Measurements from ENCODE around the gene BRINP2. TPM values are rescaled to one million over a fixed set of nuclear protein-coding genes. Genes with fewer than 3 reads are reported as not detected.

The BRINP2 gene
- total RNA-seq, 1 experiment from 2014 or later: 0.24 TPM

GRCh38 chr1:177208920-177209319, 38.2 kb downstream of the BRINP2 start:
- ATAC-seq (no peak; the same call in 1 of the 2 replicates), DNase-seq (ENCODE audit: low spot score) (no peak)
- Mint-ChIP-seq H3K4me1 (no peaks in the 10 kb centered on the region), H3K27ac (no peak overlapping the region), H3K4me3 (no peak overlapping the region), H3K27me3 (ENCODE audit: low read depth) (peaks cover 54% of the 10 kb centered on the region), H3K36me3 (no peaks in the 10 kb centered on the region), H3K9me3 (no peaks in the 10 kb centered on the region)
- TF ChIP-seq TEAD4 (CRISPR knock-in tag; IDR thresholded peaks at IDR 0.05) (no peak), SOX15 (CRISPR knock-in tag; IDR thresholded peaks at IDR 0.05) (no peak), ZNF219 (CRISPR knock-in tag; IDR thresholded peaks at IDR 0.05; ENCODE audit: borderline replicate concordance) (no peak), JUN (CRISPR knock-in tag; IDR thresholded peaks at IDR 0.05) (no peak), SMAD3 (CRISPR knock-in tag; IDR thresholded peaks at IDR 0.05; ENCODE audit: borderline replicate concordance) (no peak), RELA (CRISPR knock-in tag; IDR thresholded peaks at IDR 0.05; ENCODE audit: borderline replicate concordance) (no peak), ATF2 (CRISPR knock-in tag; IDR thresholded peaks at IDR 0.05; ENCODE audit: borderline replicate concordance, low read depth) (no peak)
- TF ChIP-seq, protein P1, sequence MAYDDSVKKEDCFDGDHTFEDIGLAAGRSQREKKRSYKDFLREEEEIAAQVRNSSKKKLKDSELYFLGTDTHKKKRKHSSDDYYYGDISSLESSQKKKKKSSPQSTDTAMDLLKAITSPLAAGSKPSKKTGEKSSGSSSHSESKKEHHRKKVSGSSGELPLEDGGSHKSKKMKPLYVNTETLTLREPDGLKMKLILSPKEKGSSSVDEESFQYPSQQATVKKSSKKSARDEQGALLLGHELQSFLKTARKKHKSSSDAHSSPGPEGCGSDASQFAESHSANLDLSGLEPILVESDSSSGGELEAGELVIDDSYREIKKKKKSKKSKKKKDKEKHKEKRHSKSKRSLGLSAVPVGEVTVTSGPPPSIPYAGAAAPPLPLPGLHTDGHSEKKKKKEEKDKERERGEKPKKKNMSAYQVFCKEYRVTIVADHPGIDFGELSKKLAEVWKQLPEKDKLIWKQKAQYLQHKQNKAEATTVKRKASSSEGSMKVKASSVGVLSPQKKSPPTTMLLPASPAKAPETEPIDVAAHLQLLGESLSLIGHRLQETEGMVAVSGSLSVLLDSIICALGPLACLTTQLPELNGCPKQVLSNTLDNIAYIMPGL (CRISPR knock-in tag; IDR thresholded peaks at IDR 0.05): no peak
- ChIA-PET CTCF (no interaction called here), POLR2A (no interaction called here)

DNA sequence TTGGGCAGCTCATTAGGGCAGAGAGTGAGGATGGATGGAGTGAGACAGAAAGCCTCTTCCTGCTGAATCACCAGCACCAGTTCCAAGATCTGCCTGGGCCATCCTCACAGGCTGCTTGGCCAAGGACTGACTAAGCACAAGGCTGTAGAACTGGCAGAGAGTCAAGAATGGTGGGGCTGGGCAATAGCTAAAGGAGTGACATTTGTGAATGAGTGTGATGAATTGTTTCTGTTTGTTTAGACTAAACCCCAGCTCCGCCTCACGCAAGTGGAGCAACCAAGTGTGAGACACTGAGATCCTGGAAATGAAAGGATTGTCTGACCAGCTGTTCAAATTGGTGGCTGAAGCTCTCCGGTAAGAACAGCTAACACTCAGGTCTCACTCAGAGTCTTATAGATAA, 38.6 kb downstream of the BRINP2 start:
- Mint-ChIP-seq H3K4me3 (no peak overlapping the region), H3K4me1 (no peaks in the 10 kb centered on the region), H3K36me3 (no peaks in the 10 kb centered on the region), H3K27me3 (ENCODE audit: low read depth) (peaks cover 52% of the 10 kb centered on the region), H3K9me3 (no peaks in the 10 kb centered on the region), H3K27ac (no peak overlapping the region)
- DNase-seq (ENCODE audit: low spot score) (no peak), ATAC-seq (no peak; the same call in 1 of the 2 replicates)
- POLR2A ChIA-PET: no interaction called here
- TF ChIP-seq, protein P2, sequence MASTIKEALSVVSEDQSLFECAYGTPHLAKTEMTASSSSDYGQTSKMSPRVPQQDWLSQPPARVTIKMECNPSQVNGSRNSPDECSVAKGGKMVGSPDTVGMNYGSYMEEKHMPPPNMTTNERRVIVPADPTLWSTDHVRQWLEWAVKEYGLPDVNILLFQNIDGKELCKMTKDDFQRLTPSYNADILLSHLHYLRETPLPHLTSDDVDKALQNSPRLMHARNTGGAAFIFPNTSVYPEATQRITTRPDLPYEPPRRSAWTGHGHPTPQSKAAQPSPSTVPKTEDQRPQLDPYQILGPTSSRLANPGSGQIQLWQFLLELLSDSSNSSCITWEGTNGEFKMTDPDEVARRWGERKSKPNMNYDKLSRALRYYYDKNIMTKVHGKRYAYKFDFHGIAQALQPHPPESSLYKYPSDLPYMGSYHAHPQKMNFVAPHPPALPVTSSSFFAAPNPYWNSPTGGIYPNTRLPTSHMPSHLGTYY (CRISPR knock-in tag; IDR thresholded peaks at IDR 0.05): no peak
- TF ChIP-seq, protein P3, sequence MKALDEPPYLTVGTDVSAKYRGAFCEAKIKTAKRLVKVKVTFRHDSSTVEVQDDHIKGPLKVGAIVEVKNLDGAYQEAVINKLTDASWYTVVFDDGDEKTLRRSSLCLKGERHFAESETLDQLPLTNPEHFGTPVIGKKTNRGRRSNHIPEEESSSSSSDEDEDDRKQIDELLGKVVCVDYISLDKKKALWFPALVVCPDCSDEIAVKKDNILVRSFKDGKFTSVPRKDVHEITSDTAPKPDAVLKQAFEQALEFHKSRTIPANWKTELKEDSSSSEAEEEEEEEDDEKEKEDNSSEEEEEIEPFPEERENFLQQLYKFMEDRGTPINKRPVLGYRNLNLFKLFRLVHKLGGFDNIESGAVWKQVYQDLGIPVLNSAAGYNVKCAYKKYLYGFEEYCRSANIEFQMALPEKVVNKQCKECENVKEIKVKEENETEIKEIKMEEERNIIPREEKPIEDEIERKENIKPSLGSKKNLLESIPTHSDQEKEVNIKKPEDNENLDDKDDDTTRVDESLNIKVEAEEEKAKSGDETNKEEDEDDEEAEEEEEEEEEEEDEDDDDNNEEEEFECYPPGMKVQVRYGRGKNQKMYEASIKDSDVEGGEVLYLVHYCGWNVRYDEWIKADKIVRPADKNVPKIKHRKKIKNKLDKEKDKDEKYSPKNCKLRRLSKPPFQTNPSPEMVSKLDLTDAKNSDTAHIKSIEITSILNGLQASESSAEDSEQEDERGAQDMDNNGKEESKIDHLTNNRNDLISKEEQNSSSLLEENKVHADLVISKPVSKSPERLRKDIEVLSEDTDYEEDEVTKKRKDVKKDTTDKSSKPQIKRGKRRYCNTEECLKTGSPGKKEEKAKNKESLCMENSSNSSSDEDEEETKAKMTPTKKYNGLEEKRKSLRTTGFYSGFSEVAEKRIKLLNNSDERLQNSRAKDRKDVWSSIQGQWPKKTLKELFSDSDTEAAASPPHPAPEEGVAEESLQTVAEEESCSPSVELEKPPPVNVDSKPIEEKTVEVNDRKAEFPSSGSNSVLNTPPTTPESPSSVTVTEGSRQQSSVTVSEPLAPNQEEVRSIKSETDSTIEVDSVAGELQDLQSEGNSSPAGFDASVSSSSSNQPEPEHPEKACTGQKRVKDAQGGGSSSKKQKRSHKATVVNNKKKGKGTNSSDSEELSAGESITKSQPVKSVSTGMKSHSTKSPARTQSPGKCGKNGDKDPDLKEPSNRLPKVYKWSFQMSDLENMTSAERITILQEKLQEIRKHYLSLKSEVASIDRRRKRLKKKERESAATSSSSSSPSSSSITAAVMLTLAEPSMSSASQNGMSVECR (CRISPR knock-in tag; IDR thresholded peaks at IDR 0.05; ENCODE audit: borderline replicate concordance): no peak
- no peak for TF ChIP-seq E2F4 (CRISPR knock-in tag; IDR thresholded peaks at IDR 0.05; ENCODE audit: borderline replicate concordance, low read depth)
- TF ChIP-seq STAT6 (CRISPR knock-in tag; conservative IDR thresholded peaks at IDR 0.05; ENCODE audit: low read depth): no peak
- no peak for TF ChIP-seq ESRRA (CRISPR knock-in tag; IDR thresholded peaks at IDR 0.05; ENCODE audit: borderline replicate concordance)
- no peak for TF ChIP-seq ELF4 (CRISPR knock-in tag; IDR thresholded peaks at IDR 0.05; ENCODE audit: low read depth)
- CTCF ChIA-PET: no interaction called here
